HEK293 (cell line): ENCODE results near the gene SCART1.

Experiments
- CTCF ChIA-PET: fragments of 350-600 bp; formaldehyde crosslinking; extraction: SDS; loops from one replicate; lab custom pipeline; 2021; ENCODE audit warnings: antibody characterized with exemption; lab: Yijun Ruan, JAX
- POLR2A ChIA-PET: fragments of 300-600 bp; formaldehyde crosslinking; extraction: SDS; loops from one replicate; lab custom pipeline; 2020; ENCODE audit warnings: antibody characterized with exemption, inconsistent platforms; lab: Yijun Ruan, JAX
- H3K27ac ChIP-seq: fragments of 200-500 bp; sonication (Bioruptor generic); 2 replicates; pipeline ENCODE4 v1.5.1; 2014; ENCODE audit warnings: low read depth, low read length, control low read depth, inconsistent platforms; ENCODE audit errors: extremely low read depth
- H3K36me3 ChIP-seq, 2 experiments: fragments of 200-500 bp in 1 of 2; sonication (Bioruptor generic) in 1 of 2; 1 replicate in 1 of 2; 2 replicates in 1 of 2; pipeline ENCODE4 v1.5.1; 2014 to 2017; ENCODE audit warnings: inconsistent platforms in 2 of 2, low read length in 2 of 2; ENCODE audit not compliant: control insufficient read depth in 2 of 2, insufficient read depth in 1 of 2
- H3K4me1 ChIP-seq: fragments of 200-500 bp; sonication (Bioruptor generic); 2 replicates; pipeline ENCODE4 v1.5.1; 2014; ENCODE audit warnings: mild to moderate bottlenecking, low read length, inconsistent platforms; ENCODE audit not compliant: control insufficient read depth, insufficient read depth
- H3K4me3 ChIP-seq: 2 replicates; pipeline ENCODE4 v1.5.1; 2011; ENCODE audit warnings: low read depth, mild to moderate bottlenecking, control low read depth, low read length, moderate library complexity
- H3K9me3 ChIP-seq: fragments of 200-500 bp; sonication (Bioruptor generic); 2 replicates; pipeline ENCODE4 v1.5.1; 2014; ENCODE audit warnings: low read depth, low read length, inconsistent platforms; ENCODE audit not compliant: control insufficient read depth, insufficient read depth
- KLF9 ChIP-seq: fragments of 450-650 bp; formaldehyde crosslinking; IDR thresholded peaks from 2 replicates; pipeline ENCODE4 v1.5.1; 2016; ENCODE audit warnings: missing biosample characterization, missing genetic modification characterization, low read depth
- REPIN1 ChIP-seq: fragments of 450-650 bp; formaldehyde crosslinking; IDR thresholded peaks from 2 replicates; pipeline ENCODE4 v1.5.1; 2017; ENCODE audit warnings: missing biosample characterization, missing genetic modification characterization, low read depth
- ZBTB10 ChIP-seq: fragments of 450-650 bp; formaldehyde crosslinking; IDR thresholded peaks from 2 replicates; pipeline ENCODE4 v1.5.1; 2016; ENCODE audit warnings: missing biosample characterization, missing genetic modification characterization
- ZBTB11 ChIP-seq: fragments of 450-650 bp; formaldehyde crosslinking; conservative IDR thresholded peaks from 2 replicates; pipeline ENCODE4 v1.5.1; 2016; ENCODE audit warnings: low read depth, missing biosample characterization, missing genetic modification characterization
- ZNF16 ChIP-seq: fragments of 450-650 bp; formaldehyde crosslinking; IDR thresholded peaks from 2 replicates; pipeline ENCODE4 v1.5.1; 2016; ENCODE audit warnings: low read depth, missing biosample characterization, missing genetic modification characterization
- ZNF174 ChIP-seq: fragments of 450-650 bp; formaldehyde crosslinking; IDR thresholded peaks from 2 replicates; pipeline ENCODE4 v1.5.0; 2017; ENCODE audit warnings: missing biosample characterization, mild to moderate bottlenecking, missing genetic modification characterization
- ZNF18 ChIP-seq: fragments of 450-650 bp; formaldehyde crosslinking; IDR thresholded peaks from 2 replicates; pipeline ENCODE4 v1.5.1; 2016; ENCODE audit warnings: missing biosample characterization, missing genetic modification characterization
- ZNF248 ChIP-seq: fragments of 450-650 bp; formaldehyde crosslinking; IDR thresholded peaks from 2 replicates; pipeline ENCODE4 v1.5.1; 2017; ENCODE audit warnings: missing biosample characterization, missing genetic modification characterization
- ZNF362 ChIP-seq: fragments of 450-650 bp; formaldehyde crosslinking; IDR thresholded peaks from 2 replicates; pipeline ENCODE4 v1.5.1; 2016; ENCODE audit warnings: missing biosample characterization, missing genetic modification characterization
- ZNF366 ChIP-seq: fragments of 450-650 bp; formaldehyde crosslinking; conservative IDR thresholded peaks from 2 replicates; pipeline ENCODE4 v1.5.1; 2016; ENCODE audit warnings: missing biosample characterization, missing genetic modification characterization
- ZNF37A ChIP-seq: fragments of 450-650 bp; IDR thresholded peaks from 2 replicates; pipeline ENCODE4 v1.5.1; 2018; ENCODE audit warnings: missing biosample characterization, missing genetic modification characterization
- ZNF596 ChIP-seq: fragments of 450-650 bp; IDR thresholded peaks from 2 replicates; pipeline ENCODE4 v1.5.0; 2018; ENCODE audit warnings: missing biosample characterization, mild to moderate bottlenecking, missing genetic modification characterization, moderate library complexity
- ZNF610 ChIP-seq: fragments of 450-650 bp; formaldehyde crosslinking; IDR thresholded peaks from 2 replicates; pipeline ENCODE4 v1.5.1; 2016; ENCODE audit warnings: missing biosample characterization, missing genetic modification characterization, borderline replicate concordance
- ZNF654 ChIP-seq: fragments of 450-650 bp; formaldehyde crosslinking; IDR thresholded peaks from 2 replicates; pipeline ENCODE4 v1.5.1; 2016; ENCODE audit warnings: low read depth, missing biosample characterization, missing genetic modification characterization
- ZNF785 ChIP-seq: fragments of 450-650 bp; formaldehyde crosslinking; IDR thresholded peaks from 2 replicates; pipeline ENCODE4 v1.5.1; 2016; ENCODE audit warnings: missing biosample characterization, missing genetic modification characterization
- ZSCAN16 ChIP-seq: fragments of 450-650 bp; formaldehyde crosslinking; IDR thresholded peaks from 2 replicates; pipeline ENCODE4 v1.5.1; 2016; ENCODE audit warnings: missing biosample characterization, missing genetic modification characterization
- TF ChIP-seq, protein P1 (sequence below): fragments of 450-650 bp; formaldehyde crosslinking; IDR thresholded peaks from 2 replicates; pipeline ENCODE4 v1.5.1; 2016; ENCODE audit warnings: missing biosample characterization, missing genetic modification characterization
- TF ChIP-seq, protein P2 (sequence below): fragments of 450-650 bp; formaldehyde crosslinking; IDR thresholded peaks from 2 replicates; pipeline ENCODE4 v1.5.1; 2016; ENCODE audit warnings: missing biosample characterization, missing genetic modification characterization
- TF ChIP-seq, protein P3 (sequence below): fragments of 450-650 bp; formaldehyde crosslinking; IDR thresholded peaks from 2 replicates; pipeline ENCODE4 v1.5.1; 2016; ENCODE audit warnings: missing biosample characterization, missing genetic modification characterization

SCART1 gene

GRCh38 chr10:133458710-133459453, 5.1 kb downstream of the SCART1 start:
- Histone ChIP-seq H3K9me3 (no peaks in the 10 kb centered on the region), H3K4me3 (no peak overlapping the region), H3K4me1 (no peaks in the 10 kb centered on the region), H3K27ac (no peak overlapping the region), H3K36me3 (no peaks in the 10 kb centered on the region)
- ChIA-PET POLR2A (no interaction called here), CTCF (interaction anchor here (0.7 kb wide), 1 partner anchor 17 kb away, joined by 4 read pairs; no protein-coding TSS in a partner anchor)
- TF ChIP-seq, protein P1, sequence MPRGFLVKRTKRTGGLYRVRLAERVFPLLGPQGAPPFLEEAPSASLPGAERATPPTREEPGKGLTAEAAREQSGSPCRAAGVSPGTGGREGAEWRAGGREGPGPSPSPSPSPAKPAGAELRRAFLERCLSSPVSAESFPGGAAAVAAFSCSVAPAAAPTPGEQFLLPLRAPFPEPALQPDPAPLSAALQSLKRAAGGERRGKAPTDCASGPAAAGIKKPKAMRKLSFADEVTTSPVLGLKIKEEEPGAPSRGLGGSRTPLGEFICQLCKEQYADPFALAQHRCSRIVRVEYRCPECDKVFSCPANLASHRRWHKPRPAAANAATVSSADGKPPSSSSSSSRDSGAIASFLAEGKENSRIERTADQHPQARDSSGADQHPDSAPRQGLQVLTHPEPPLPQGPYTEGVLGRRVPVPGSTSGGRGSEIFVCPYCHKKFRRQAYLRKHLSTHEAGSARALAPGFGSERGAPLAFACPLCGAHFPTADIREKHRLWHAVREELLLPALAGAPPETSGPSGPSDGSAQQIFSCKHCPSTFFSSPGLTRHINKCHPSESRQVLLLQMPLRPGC (tag by site-specific recombination) = no peak
- TF ChIP-seq ZNF18 (tag by site-specific recombination) (no peak), ZNF654 (tag by site-specific recombination) (no peak), ZNF248 (no peak), REPIN1 (tag by site-specific recombination) (no peak), ZNF366 (no peak), ZBTB10 (tag by site-specific recombination) (no peak), ZSCAN16 (tag by site-specific recombination) (no peak), ZNF174 (tag by site-specific recombination) (no peak), KLF9 (no peak), ZNF16 (tag by site-specific recombination) (no peak), ZNF610 (tag by site-specific recombination) (no peak), ZNF596 (tag by site-specific recombination) (no peak), ZNF362 (tag by site-specific recombination) (no peak), ZNF785 (no peak), ZBTB11 (tag by site-specific recombination) (no peak), ZNF37A (tag by site-specific recombination) (no peak)
- TF ChIP-seq, protein P2, sequence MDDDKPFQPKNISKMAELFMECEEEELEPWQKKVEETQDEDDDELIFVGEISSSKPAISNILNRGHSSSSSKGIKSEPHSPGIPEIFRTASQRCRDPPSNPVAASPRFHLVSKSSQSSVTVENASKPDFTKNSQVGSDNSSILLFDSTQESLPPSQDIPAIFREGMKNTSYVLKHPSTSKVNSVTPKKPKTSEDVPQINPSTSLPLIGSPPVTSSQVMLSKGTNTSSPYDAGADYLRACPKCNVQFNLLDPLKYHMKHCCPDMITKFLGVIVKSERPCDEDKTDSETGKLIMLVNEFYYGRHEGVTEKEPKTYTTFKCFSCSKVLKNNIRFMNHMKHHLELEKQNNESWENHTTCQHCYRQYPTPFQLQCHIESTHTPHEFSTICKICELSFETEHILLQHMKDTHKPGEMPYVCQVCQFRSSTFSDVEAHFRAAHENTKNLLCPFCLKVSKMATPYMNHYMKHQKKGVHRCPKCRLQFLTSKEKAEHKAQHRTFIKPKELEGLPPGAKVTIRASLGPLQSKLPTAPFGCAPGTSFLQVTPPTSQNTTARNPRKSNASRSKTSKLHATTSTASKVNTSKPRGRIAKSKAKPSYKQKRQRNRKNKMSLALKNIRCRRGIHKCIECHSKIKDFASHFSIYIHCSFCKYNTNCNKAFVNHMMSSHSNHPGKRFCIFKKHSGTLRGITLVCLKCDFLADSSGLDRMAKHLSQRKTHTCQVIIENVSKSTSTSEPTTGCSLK = no peak
- TF ChIP-seq, protein P3, sequence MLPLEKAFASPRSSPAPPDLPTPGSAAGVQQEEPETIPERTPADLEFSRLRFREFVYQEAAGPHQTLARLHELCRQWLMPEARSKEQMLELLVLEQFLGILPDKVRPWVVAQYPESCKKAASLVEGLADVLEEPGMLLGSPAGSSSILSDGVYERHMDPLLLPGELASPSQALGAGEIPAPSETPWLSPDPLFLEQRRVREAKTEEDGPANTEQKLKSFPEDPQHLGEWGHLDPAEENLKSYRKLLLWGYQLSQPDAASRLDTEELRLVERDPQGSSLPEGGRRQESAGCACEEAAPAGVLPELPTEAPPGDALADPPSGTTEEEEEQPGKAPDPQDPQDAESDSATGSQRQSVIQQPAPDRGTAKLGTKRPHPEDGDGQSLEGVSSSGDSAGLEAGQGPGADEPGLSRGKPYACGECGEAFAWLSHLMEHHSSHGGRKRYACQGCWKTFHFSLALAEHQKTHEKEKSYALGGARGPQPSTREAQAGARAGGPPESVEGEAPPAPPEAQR (tag by site-specific recombination) = no peak
